IMR-90 (cell line): ENCODE measurements around the gene TMEM260.

Experiments used
- CHD1 ChIP-seq: IDR thresholded peaks from 2 replicates; pipeline ENCODE4 v1.6.1; 2012; ENCODE audit warnings: low read depth, low read length, improper control_type of control experiment
- POLR2A ChIP-seq: IDR thresholded peaks from 2 replicates; pipeline ENCODE4 v1.6.1; 2012; ENCODE audit warnings: mild to moderate bottlenecking, low read depth, low read length
- RAD21 ChIP-seq: IDR thresholded peaks from 2 replicates; pipeline ENCODE4 v1.6.1; 2012; ENCODE audit warnings: low read length, improper control_type of control experiment
- RCOR1 ChIP-seq: IDR thresholded peaks from 2 replicates; pipeline ENCODE4 v1.6.1; 2012; ENCODE audit warnings: mild to moderate bottlenecking, low read length, improper control_type of control experiment; ENCODE audit not compliant: insufficient replicate concordance
- TF ChIP-seq, protein P1 (sequence below): conservative IDR thresholded peaks from 2 replicates; pipeline ENCODE4 v1.5.1; 2012; ENCODE audit warnings: mild to moderate bottlenecking, low read depth, low read length, improper control_type of control experiment

DNA sequence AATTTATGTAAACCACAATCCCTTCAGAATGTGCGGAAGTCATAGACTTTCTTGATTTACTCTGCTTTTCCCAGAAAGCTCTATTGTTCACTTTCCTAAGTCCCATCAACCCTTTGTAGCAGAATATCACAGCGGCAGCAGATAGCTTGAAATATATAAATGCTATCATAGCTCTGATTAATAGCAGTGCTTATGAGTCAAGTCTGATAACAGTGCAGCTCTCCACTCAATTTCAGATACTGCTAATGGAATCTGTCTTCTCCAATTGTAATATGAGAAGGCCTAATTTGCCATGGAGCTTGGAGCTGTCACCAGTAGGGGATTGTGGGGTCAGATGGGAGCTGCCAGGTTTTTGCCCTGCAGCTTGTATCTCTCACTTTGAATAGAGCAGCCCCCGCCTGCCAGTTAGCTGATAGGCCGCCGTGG lies 10.9 kb downstream of the TMEM260 start:
- TF ChIP-seq RCOR1 (no peak), CHD1 (no peak), POLR2A (no peak), RAD21 (no peak)
- TF ChIP-seq, protein P1, sequence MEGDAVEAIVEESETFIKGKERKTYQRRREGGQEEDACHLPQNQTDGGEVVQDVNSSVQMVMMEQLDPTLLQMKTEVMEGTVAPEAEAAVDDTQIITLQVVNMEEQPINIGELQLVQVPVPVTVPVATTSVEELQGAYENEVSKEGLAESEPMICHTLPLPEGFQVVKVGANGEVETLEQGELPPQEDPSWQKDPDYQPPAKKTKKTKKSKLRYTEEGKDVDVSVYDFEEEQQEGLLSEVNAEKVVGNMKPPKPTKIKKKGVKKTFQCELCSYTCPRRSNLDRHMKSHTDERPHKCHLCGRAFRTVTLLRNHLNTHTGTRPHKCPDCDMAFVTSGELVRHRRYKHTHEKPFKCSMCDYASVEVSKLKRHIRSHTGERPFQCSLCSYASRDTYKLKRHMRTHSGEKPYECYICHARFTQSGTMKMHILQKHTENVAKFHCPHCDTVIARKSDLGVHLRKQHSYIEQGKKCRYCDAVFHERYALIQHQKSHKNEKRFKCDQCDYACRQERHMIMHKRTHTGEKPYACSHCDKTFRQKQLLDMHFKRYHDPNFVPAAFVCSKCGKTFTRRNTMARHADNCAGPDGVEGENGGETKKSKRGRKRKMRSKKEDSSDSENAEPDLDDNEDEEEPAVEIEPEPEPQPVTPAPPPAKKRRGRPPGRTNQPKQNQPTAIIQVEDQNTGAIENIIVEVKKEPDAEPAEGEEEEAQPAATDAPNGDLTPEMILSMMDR, result no peak
